Stimulated activated CD4-positive, alpha-beta T cell treated with anti-CD3 and anti-CD28 coated beads, Interleukin-2, amount 100 ng/mL, for 4 hours (primary cell): ENCODE measurements around the gene FUT6.
"Not testable (repeated sequence)": the region's sequence is repeated elsewhere in the genome, so short reads cannot be mapped to it uniquely, and the experiment has no call there.

Source experiments
- DNase-seq: peaks from one replicate; pipeline ENCODE4 v3.0.0-alpha.2; 2020; ENCODE audit warnings: low read depth

FUT6 gene

GRCh38 chr19:5785423-5785822 is 54.1 kb downstream of the FUT6 start:
- no peak for DNase-seq

DNA sequence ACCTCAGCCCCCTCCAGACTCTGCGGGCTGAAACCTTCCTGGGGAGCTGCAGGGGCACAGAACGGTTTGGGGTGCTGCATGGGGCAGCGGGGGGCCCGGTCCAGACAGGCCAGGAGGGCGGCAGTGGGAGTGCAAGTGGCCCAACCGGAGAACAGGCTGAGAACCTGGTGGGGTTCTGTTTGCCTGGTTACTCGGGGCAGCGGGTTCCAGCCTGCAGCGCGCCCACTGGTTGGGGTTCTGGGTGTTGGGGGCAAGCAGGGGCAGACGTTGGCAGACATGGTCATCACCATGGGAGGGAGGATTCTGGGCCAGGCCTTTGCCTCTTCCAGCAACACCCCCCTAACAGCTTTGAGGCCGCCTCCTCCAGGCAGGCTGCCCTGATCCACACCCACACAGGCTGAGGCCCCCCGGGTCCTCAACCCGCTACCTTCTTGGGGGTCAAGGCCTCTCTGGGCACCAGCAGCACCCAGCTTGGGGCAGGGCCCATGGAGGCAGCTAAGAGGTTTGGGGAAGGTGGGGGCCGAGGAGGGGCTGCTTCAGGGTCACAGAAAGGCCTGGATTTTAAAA is 54.8 kb downstream of the FUT6 start, which contains the start of gene PRR22:
PRR22 (minus strand) TSS at position 166 of the 567 bp plus-strand sequence; CDS start at position 80, 86 bp downstream.
- DNase-seq: no peak

- DNase-seq: no peak
These were observed 56.3 kb downstream of the FUT6 start for GRCh38 chr19:5782945-5783919.

GRCh38 chr19:5782322-5782721 is 57.2 kb downstream of the FUT6 start:
- no peak for DNase-seq

- DNase-seq: not testable (repeated sequence)
These were observed 58.6 kb downstream of the FUT6 start for GRCh38 chr19:5780916-5781315.
